HUES6 (cell line): ENCODE data around the gene MLLT11.

Experiments
- H3K27ac ChIP-seq: 2 replicates; pipeline ENCODE4 v1.7.0; 2013; ENCODE audit warnings: low read depth, mild to moderate bottlenecking, low read length, inconsistent platforms
- H3K27me3 ChIP-seq: 2 replicates; pipeline ENCODE4 v1.6.1; 2013; ENCODE audit warnings: low read length; ENCODE audit not compliant: control insufficient read depth, insufficient read depth
- H3K36me3 ChIP-seq: 2 replicates; pipeline ENCODE4 v1.6.1; 2013; ENCODE audit warnings: low read length; ENCODE audit not compliant: control insufficient read depth, insufficient read depth
- H3K4me1 ChIP-seq: 2 replicates; pipeline ENCODE4 v1.6.1; 2013; ENCODE audit warnings: low read length; ENCODE audit not compliant: control insufficient read depth, insufficient read depth
- H3K4me3 ChIP-seq: 2 replicates; pipeline ENCODE4 v1.5.1; 2013; ENCODE audit warnings: low read depth, low read length
- H3K9ac ChIP-seq: one replicate; pipeline ENCODE4 v1.6.1; 2013; ENCODE audit warnings: mild to moderate bottlenecking, low read length
- H3K9me3 ChIP-seq: 2 replicates; pipeline ENCODE4 v1.6.1; 2013; ENCODE audit warnings: low read depth, low read length; ENCODE audit not compliant: control insufficient read depth, insufficient read depth

The MLLT11 gene

DNA sequence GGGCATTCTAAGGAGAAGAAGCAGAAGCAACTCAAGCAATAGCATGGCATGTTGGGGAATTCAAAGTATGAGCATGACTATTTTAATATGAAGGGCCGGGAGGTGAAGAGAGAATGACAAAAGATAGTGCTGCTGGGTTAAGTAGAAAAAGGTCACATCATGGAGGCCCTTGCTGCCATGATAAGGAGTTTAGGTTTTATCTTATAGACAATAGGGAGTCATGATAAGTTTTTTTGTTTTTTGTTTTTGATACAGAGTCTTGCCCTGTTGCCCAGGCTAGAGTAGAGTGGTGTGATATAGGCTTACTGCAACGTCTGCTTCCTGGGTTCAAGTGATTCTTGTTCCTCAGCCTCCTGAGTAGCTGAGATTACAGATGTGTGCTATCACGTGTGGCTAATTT is 20.7 kb upstream of the MLLT11 start:
- Histone ChIP-seq H3K4me1 (peaks cover 6% of the 10 kb centered on the region; the same call in 1 of the 2 replicates), H3K9ac (no peak overlapping the region), H3K4me3 (no peak overlapping the region), H3K36me3 (peaks cover 7% of the 10 kb centered on the region; the same call in 1 of the 2 replicates), H3K27me3 (no peaks in the 10 kb centered on the region), H3K9me3 (no peaks in the 10 kb centered on the region), H3K27ac (no peak overlapping the region)

DNA sequence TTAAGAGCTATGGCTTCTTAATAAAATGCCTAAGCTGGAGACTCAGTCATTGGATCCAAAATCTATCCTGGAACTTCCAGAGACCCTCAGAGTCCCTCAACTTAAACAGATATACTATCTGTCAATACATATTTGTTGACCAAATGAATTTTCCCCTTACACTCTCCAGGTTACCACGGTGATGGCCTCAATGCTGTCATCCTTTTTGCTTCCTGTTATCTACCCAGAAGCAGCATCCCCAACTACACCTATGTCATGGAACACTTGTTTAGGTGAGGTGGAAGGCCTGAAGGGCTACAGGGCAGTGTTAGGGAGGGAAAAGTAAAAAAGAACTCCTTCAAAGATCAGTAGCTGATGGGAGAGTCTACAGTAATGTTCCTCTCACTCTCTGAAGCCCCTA is 17.0 kb upstream of the MLLT11 start:
- no peak overlapping the region for H3K9ac ChIP-seq
- H3K27ac ChIP-seq = no peak overlapping the region
- no peaks in the 10 kb centered on the region for H3K27me3 ChIP-seq
- H3K9me3 ChIP-seq = no peaks in the 10 kb centered on the region
- H3K4me1 ChIP-seq = peaks cover 4% of the 10 kb centered on the region; the same call in 1 of the 2 replicates
- no peak overlapping the region for H3K4me3 ChIP-seq
- no peaks in the 10 kb centered on the region for H3K36me3 ChIP-seq

DNA sequence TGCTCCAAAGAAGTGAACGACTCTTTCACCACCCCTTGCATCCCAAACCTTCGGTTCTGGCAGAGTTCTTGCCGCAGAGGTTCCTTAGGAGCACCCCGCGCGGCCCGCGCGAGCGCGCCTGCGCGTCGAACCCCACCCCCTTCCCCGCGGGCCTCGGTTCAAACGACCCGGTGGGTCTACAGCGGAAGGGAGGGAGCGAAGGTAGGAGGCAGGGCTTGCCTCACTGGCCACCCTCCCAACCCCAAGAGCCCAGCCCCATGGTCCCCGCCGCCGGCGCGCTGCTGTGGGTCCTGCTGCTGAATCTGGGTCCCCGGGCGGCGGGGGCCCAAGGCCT is 12.6 kb upstream of the MLLT11 start, which contains the start of gene C1orf56:
Gene C1orf56, plus strand, starts transcription at position 161 of the 334 bp plus-strand sequence. Its CDS starts 97 bp downstream, at position 258.
- Histone ChIP-seq H3K4me3 (peak within 1 kb of the TSS; percentile 81), H3K9me3 (no peaks in the 10 kb centered on the region), H3K9ac (peak within 1 kb of the TSS; percentile 85), H3K27ac (peak within 1 kb of the TSS; percentile 82), H3K27me3 (no peaks in the 10 kb centered on the region), H3K4me1 (peaks cover 4% of the 10 kb centered on the region), H3K36me3 (peaks cover 18% of the 10 kb centered on the region)

DNA sequence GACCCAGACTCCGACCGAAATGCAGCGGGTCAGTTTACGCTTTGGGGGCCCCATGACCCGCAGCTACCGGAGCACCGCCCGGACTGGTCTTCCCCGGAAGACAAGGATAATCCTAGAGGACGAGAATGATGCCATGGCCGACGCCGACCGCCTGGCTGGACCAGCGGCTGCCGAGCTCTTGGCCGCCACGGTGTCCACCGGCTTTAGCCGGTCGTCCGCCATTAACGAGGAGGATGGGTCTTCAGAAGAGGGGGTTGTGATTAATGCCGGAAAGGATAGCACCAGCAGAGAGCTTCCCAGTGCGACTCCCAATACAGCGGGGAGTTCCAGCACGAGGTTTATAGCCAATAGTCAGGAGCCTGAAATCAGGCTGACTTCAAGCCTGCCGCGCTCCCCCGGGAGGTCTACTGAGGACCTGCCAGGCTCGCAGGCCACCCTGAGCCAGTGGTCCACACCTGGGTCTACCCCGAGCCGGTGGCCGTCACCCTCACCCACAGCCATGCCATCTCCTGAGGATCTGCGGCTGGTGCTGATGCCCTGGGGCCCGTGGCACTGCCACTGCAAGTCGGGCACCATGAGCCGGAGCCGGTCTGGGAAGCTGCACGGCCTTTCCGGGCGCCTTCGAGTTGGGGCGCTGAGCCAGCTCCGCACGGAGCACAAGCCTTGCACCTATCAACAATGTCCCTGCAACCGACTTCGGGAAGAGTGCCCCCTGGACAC is 12.1 kb upstream of the MLLT11 start:
- peaks cover 4% of the 10 kb centered on the region for H3K4me1 ChIP-seq
- peak overlapping the region; percentile 82 for H3K27ac ChIP-seq
- H3K9ac ChIP-seq = peak overlapping the region; percentile 85
- peaks cover 24% of the 10 kb centered on the region for H3K36me3 ChIP-seq
- H3K4me3 ChIP-seq = peak overlapping the region; percentile 81
- H3K27me3 ChIP-seq = no peaks in the 10 kb centered on the region
- no peaks in the 10 kb centered on the region for H3K9me3 ChIP-seq

DNA sequence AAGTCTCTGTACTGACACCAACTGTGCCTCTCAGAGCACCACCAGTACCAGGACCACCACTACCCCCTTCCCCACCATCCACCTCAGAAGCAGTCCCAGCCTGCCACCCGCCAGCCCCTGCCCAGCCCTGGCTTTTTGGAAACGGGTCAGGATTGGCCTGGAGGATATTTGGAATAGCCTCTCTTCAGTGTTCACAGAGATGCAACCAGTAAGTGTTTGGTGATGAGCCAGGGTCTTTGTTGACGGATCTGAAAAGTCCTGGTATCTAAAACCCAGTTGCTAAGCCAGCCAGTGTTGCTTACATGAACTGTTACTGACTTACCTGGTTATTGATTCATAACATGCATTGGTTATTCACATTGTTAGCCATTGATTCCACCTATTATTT is 11.6 kb upstream of the MLLT11 start:
- H3K27ac ChIP-seq = no peak overlapping the region

DNA sequence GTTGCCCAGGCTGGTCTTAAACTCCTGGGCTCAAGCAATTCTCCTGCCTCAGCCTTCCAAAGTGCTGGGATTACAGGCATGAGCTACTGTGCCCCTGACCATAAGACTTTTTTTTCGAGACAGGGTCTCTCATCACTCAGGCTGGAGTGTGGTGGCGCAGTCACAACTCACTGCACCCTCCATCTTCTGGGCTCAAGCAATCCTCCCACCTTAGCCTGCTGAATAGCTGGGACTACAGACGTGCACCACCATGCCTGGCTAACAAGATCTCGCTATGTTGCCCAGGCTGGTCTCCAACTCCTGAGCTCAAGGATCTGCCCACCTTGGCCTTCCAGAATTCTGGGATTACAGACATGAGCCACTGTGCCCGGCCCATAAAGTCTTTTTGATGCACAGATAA is 10.7 kb upstream of the MLLT11 start:
- no peak overlapping the region for H3K9ac ChIP-seq
- no peaks in the 10 kb centered on the region for H3K9me3 ChIP-seq
- H3K4me3 ChIP-seq = no peak overlapping the region
- no peak overlapping the region for H3K27ac ChIP-seq
- H3K36me3 ChIP-seq = peaks cover 37% of the 10 kb centered on the region
- no peaks in the 10 kb centered on the region for H3K27me3 ChIP-seq
- peaks cover 4% of the 10 kb centered on the region for H3K4me1 ChIP-seq

More for the DNA sequence above, 11.6 kb upstream of the MLLT11 start:
- H3K4me3 ChIP-seq = peak overlapping the region; percentile 81
- no peaks in the 10 kb centered on the region for H3K9me3 ChIP-seq
- H3K36me3 ChIP-seq = peaks cover 29% of the 10 kb centered on the region
- H3K9ac ChIP-seq = peak overlapping the region; percentile 85
- H3K27me3 ChIP-seq = no peaks in the 10 kb centered on the region
- H3K4me1 ChIP-seq = peaks cover 4% of the 10 kb centered on the region

DNA sequence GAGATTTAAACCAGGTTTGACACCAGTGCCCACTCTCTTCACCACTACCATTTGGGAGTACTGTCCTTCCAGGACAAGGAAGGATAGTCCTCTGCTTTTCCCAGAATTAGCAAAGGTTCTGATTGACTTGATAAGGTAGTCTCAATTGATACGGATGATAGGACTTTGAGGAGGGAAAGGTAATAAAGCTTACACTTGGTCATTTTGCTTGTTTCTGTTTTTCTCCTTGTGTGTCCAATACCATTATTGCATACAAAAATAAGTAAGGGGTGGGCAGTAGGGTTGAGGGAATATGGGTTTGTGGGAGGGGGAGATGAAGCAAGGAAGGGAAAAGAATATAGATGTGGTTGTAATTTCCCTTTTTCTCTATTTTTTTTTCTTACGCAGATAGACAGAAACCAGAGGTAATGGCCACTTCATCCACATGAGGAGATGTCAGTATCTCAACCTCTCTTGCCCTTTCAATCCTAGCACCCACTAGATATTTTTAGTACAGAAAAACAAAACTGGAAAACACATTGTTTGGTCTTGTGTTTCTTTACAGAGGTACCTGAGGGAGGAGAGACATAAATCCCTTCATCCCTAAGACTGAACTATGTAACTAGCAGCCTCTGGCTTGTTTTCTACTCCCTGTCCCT is 10.0 kb upstream of the MLLT11 start:
- Histone ChIP-seq H3K27me3 (no peaks in the 10 kb centered on the region), H3K4me1 (peaks cover 4% of the 10 kb centered on the region), H3K9me3 (no peaks in the 10 kb centered on the region), H3K4me3 (no peak overlapping the region), H3K9ac (no peak overlapping the region), H3K27ac (no peak overlapping the region), H3K36me3 (peaks cover 45% of the 10 kb centered on the region)

DNA sequence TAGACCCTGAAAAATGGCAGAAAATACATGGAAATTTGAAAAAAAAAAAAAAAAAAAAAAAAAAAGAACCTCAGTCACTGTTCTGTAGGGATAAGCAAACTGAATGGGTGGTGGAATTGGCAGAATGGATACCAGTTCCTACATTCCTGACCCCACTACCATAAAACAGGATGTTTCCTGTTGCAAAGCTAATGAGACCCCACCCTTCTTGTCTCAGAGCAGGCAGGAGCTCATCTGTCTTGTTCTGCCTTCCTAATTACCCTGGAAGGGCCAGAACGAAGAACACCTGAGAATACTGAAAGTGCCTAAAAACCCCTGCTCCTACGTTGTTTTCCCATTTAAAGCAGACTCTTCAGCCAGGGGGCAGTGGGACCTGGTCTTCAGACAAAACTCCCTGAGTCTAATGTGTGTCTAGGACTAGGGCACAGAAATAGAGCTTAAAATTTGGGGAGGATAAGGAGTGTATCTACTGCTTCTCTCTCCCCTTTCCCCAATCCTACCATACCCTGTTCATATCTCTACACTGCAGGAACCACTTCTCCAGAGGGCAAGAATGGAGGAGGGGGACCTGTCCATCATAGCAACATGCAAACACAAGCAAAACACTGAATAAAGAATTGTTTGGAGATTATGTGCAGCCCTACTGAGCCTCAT is 8.7 kb upstream of the MLLT11 start:
- Histone ChIP-seq H3K9ac (no peak overlapping the region), H3K4me3 (no peak overlapping the region), H3K27ac (no peak overlapping the region), H3K27me3 (no peaks in the 10 kb centered on the region), H3K36me3 (peaks cover 58% of the 10 kb centered on the region), H3K4me1 (peaks cover 5% of the 10 kb centered on the region), H3K9me3 (no peaks in the 10 kb centered on the region)

DNA sequence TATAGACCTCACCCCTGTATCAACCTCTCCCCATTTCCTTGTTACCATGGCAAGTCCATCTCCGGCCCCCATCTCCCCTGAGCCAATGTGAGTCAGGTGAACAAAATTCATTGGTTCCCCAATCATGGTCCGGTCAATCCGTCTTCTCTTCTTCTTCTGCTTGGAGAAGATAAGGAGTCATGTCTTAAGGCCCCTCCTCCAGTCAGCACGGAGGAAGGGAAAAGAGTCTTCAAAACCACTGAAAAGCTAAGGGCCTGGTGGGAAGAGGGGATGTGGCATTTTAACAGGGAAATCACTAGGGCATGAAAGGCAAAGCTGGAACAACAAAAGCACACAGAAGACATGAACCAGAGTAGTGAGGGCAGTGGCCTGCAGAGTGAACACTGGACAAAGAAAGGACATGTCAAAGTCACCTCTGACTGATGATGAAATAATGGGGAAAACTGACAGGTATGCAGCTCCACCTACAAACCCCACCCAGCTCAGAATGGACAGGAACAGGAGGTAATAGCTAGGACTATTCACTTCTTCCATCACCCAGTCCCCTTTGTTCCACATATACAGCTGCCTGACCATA is 5.1 kb upstream of the MLLT11 start:
- Histone ChIP-seq H3K9ac (no peak overlapping the region), H3K4me1 (peaks cover 15% of the 10 kb centered on the region), H3K27me3 (no peaks in the 10 kb centered on the region), H3K36me3 (peaks cover 63% of the 10 kb centered on the region), H3K9me3 (no peaks in the 10 kb centered on the region), H3K27ac (no peak overlapping the region), H3K4me3 (no peak overlapping the region)

DNA sequence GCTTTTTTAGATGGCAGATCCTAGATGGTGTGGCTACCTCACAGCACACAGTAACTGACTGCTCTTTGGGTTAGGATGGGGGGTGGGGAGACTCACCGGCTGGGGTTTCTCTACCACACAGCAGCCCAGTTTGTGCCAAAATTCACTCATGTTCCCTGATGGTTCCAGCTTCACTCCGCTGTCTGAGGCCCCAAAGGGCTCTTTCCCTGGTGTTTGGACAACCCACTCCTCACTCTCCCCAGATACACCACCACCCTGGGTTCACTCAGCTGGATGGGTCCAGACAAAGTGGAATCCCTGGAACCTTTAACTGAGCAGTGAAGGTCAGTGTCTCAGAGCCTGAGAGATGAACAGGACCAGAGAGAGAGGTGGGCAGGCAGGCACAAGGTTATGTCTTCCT is 4.6 kb upstream of the MLLT11 start:
- Histone ChIP-seq H3K27me3 (no peaks in the 10 kb centered on the region), H3K9me3 (no peaks in the 10 kb centered on the region), H3K4me3 (no peak overlapping the region), H3K36me3 (peaks cover 62% of the 10 kb centered on the region), H3K27ac (no peak overlapping the region), H3K9ac (no peak overlapping the region), H3K4me1 (peaks cover 15% of the 10 kb centered on the region)

DNA sequence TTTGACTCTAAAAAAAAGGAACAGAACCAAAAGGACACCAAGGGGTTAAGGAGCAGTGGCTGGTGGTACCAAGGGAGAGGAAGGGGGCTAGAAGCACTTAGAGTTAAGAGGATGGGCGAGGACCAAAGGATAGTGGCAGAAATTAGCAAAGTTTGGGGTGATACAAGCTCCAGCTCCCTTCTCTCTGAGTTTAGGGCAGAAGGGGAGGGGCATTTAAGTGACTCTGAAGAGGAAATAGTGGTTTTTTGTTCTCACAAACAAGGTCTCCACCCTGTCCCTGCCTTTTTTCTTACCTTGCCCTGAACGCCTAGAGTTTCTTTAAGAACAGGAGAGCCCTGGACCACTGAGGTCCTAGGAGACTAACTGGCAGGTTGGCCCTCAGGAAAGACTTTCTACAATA is 4.0 kb upstream of the MLLT11 start:
- no peaks in the 10 kb centered on the region for H3K27me3 ChIP-seq
- no peak overlapping the region for H3K4me3 ChIP-seq
- no peaks in the 10 kb centered on the region for H3K9me3 ChIP-seq
- peaks cover 15% of the 10 kb centered on the region for H3K4me1 ChIP-seq
- no peak overlapping the region for H3K27ac ChIP-seq
- peaks cover 57% of the 10 kb centered on the region for H3K36me3 ChIP-seq
- H3K9ac ChIP-seq = no peak overlapping the region
